ENCODE results near the gene GPR107. TPM values are rescaled to one million over a fixed set of nuclear protein-coding genes. Genes with fewer than 3 reads are reported as not detected.
A peak's percentile ranks its signal among the peaks of the same experiment; 100 is the strongest.

GPR107 gene
- total RNA-seq, 1 donor from 2014 or later: 21.8 TPM

- ATAC-seq (no peak), DNase-seq (ENCODE audit: missing footprints) (no peak)
- intact Hi-C loops (cut with DNase I): no loop called here
Observed at GRCh38 chr9:130092910-130093309, 39.2 kb downstream of the GPR107 start.

DNA sequence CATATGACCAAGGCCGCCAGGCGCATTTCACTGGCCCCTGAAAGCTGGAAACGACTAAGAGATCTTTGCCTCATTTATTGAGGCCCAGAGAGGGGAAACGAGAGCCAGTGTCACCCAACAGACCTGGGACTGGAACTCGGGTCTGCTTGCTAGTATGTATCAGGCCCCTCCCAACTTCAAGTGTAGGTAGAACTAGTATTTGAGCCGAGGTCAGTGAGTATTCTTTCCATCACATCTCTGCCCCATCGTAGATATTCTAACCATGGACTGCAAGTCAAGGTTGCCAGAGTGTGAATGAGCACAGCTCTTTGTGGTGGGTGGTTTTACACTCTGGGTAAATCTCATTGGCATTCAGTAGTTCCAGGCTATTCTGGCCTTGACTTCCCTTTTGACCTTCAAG lies 42.2 kb downstream of the GPR107 start:
- DNase-seq (ENCODE audit: missing footprints): no peak
- no peak for ATAC-seq
- intact Hi-C loops (cut with DNase I): no loop called here

DNA sequence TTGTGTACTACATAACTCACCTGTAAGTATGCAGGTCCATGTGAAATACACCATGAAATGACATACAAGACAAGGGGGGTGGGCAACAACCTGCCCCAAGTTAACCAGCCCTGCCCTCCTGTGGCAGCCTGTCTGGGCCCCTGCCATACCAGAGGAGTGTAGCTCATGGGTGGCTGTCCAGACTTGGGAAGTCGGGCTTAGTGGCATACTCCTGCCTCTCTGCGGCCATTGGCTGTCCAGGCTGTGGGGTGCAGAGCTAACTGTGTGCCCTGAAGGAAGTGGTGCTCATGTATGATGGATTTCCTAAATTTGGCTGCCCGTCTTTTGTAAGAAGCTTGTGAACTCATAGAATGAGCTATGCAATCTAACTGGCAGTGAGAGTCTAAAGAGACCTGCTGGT lies 47.0 kb downstream of the GPR107 start:
- ATAC-seq: no peak
- intact Hi-C loops (cut with DNase I): loop anchor here (10.0 kb wide), 1 partner anchor 584 kb away; no protein-coding TSS in a partner anchor
- DNase-seq (ENCODE audit: missing footprints): no peak

DNA sequence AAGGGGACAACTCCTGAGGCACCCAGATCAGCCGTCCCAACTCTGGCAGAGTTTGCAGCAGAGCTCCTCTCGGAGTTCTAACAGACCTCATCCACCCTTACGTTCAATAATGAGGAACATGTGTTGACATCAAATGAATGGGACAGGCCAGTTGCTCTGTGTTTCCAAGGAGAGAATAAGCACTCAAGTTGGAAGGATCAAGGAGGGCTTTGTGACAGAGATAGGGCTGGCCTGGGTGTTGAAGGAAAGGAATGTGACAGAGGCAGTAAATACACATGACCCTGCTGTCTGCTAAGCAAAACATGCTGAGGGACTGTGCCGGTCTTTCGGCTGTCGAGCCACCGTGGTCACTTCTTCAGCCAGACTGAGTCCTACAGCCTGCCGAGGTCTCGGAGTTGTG lies 48.2 kb downstream of the GPR107 start:
- intact Hi-C loops (cut with DNase I): loop anchor here (10.0 kb wide), 1 partner anchor 583 kb away; no protein-coding TSS in a partner anchor

DNA sequence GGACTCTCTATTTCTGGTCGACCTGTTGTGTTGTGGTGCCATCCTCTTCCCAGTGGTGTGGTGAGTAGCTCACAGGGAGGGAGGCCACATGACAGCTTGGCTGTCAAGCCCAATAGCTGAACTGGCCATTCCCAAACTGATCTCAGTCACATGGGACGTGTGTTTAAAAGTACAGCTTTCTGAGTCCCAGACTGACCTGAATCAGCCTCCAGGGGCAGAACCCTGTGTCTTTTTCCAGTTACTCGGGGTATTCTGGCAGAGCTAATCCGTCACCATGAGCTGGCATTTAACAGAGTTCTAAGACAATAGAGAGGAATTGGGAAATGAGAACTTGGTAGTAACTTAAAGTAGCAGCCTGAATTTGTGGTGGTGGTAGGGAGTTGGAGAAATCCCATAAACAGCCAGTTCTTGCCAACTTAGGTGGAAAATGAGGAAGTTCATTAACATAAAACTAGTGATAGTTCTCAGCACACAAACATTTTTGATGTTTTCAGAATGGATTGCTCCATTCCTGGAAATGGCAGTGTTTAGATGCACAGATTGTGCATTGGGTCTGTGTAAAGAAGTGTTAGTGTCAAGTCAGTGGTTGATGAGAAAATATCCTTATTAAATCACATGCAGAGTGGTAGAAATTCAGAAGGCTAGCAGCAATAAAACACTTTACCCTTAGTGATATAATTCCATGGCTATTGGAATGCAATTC lies 50.9 kb downstream of the GPR107 start:
- DNase-seq (ENCODE audit: missing footprints) (no peak), ATAC-seq (no peak)
- intact Hi-C loops (cut with DNase I): loop anchor here (10.0 kb wide), 1 partner anchor 580 kb away; no protein-coding TSS in a partner anchor

More for the DNA sequence above, 48.2 kb downstream of the GPR107 start:
- DNase-seq (ENCODE audit: missing footprints) (no peak), ATAC-seq (peak; percentile 80)

GRCh38 chr9:130106860-130107233 lies 53.1 kb downstream of the GPR107 start:
- ATAC-seq (no peak), DNase-seq (ENCODE audit: missing footprints) (no peak)
- intact Hi-C loops (cut with DNase I): loop anchor here (1.0 to 10.0 kb wide), 3 partner anchors 129 to 578 kb away; no protein-coding TSS in a partner anchor

- peak; percentile 85 for ATAC-seq
- intact Hi-C loops (cut with DNase I): loop anchor here (1.0 to 10.0 kb wide), 3 partner anchors 129 to 577 kb away; no protein-coding TSS in a partner anchor
- peak; percentile 88 for DNase-seq (ENCODE audit: missing footprints)
Observed at GRCh38 chr9:130107234-130107861, 53.6 kb downstream of the GPR107 start.

- intact Hi-C loops (cut with DNase I): loop anchor here (1.0 to 10.0 kb wide), 3 partner anchors 128 to 577 kb away; no protein-coding TSS in a partner anchor
- ATAC-seq (no peak), DNase-seq (ENCODE audit: missing footprints) (no peak)
Observed at GRCh38 chr9:130107955-130108354, 54.2 kb downstream of the GPR107 start.

GRCh38 chr9:130110166-130110565 lies 56.5 kb downstream of the GPR107 start:
- ATAC-seq: no peak
- no peak for DNase-seq (ENCODE audit: missing footprints)
- intact Hi-C loops (cut with DNase I): no loop called here

DNA sequence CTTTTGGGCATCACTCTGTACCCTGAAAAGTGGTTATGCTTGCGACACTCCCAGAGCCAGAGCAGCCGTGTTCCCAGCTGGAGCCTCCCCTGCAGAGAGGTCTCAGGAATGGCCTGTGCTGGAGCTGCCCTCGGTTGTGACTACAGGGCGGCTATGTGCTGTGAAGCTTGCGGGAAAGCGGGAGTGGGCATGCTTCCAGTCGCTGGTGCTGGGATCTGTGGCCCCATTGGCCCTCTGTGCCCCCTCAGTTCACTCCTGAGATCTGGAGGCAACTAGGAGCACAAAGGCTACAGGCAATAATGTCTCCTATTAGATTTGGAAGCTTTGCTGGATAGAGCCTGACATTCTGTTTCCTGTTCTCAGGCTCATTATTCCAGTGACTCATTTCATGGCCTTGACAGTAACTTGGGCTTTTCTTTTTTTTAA lies 56.9 kb downstream of the GPR107 start:
- intact Hi-C loops (cut with DNase I): no loop called here
- DNase-seq (ENCODE audit: missing footprints) (no peak), ATAC-seq (no peak)

DNA sequence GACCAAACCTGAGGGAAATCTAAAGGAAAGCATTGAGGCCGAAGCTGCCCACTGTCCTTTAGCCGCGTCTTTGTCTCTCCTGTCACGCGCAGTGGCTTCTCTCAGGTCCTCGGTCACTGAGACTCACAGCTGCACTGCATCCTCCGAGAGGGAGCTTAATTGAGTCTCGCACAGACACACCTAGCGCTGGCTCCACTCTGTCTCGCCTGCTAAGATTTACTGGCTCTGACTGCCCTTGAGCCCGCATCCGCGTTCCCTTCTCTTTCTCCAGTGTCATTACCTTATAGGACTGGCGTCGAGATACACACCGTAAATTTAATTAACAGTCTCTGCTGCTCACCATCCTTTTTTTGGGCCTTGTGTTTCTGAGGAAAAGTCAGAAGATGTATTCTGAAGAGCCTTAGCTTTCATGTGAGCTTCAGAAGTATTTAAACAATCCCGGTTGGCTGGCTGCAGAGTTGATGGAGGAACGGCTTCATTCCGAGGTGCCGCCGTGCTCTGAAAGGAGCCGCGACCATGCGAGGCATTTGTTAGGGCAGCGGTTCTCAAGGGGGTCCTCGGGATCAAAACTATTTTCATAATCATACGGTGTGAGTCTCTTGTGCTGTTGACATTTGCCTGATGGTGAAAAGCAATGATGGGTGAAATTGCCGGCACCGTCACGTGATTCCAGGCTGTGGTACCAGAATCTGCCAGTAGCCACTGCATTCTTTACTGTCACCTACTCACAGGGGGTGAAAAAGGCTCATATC lies 58.3 kb downstream of the GPR107 start:
- ATAC-seq: no peak
- no peak for DNase-seq (ENCODE audit: missing footprints)
- intact Hi-C loops (cut with DNase I): no loop called here

- DNase-seq (ENCODE audit: missing footprints) (no peak), ATAC-seq (peak; percentile 23)
- intact Hi-C loops (cut with DNase I): no loop called here
Observed at GRCh38 chr9:130112538-130113151, 58.9 kb downstream of the GPR107 start.

DNA sequence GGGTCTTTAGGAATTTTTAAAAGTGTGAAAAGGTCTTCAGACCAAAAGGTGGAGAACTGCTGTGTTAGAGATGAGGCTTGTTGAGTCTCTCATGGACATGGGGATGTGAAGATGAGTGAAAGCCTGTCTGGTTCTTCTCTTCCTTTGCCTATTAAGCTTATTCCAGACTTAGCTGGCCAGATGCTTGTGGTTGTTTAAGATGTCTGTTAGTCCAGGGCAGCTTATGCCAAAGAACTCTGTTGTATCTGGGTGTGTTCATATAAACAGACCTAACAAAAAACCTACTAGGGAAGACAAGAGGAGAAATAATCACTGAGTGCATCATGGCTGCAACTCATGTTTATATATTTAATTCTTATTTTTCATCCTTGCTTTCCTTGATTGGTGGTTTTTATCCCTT lies 61.0 kb downstream of the GPR107 start:
- intact Hi-C loops (cut with DNase I): no loop called here
- no peak for DNase-seq (ENCODE audit: missing footprints)
- no peak for ATAC-seq

GRCh38 chr9:130116346-130116745 lies 62.6 kb downstream of the GPR107 start:
- no peak for DNase-seq (ENCODE audit: missing footprints)
- intact Hi-C loops (cut with DNase I): no loop called here
- no peak for ATAC-seq

GRCh38 chr9:130117376-130117775 lies 63.7 kb downstream of the GPR107 start:
- no peak for DNase-seq (ENCODE audit: missing footprints)
- intact Hi-C loops (cut with DNase I): no loop called here
- ATAC-seq: no peak

- intact Hi-C loops (cut with DNase I): no loop called here
Observed at GRCh38 chr9:130117816-130118632, 64.3 kb downstream of the GPR107 start.

GRCh38 chr9:130118841-130119518 lies 65.3 kb downstream of the GPR107 start:
- DNase-seq (ENCODE audit: missing footprints) (no peak), ATAC-seq (no peak)
- intact Hi-C loops (cut with DNase I): no loop called here

More at GRCh38 chr9:130117816-130118632, 64.3 kb downstream of the GPR107 start:
- ATAC-seq: no peak
- no peak for DNase-seq (ENCODE audit: missing footprints)
